Esophagus muscularis mucosa (tissue), 4 donors: Measurements from ENCODE around the gene POLN.

Experiments used
- EP300 ChIP-seq: sonication (generic); formaldehyde crosslinking; IDR thresholded peaks from one replicate; pipeline ENCODE4 v1.6.1; 2017; ENCODE audit warnings: antibody characterized with exemption
- POLR2A ChIP-seq: fragments of 450-650 bp; IDR thresholded peaks from one replicate; pipeline ENCODE4 v1.6.1; 2017; ENCODE audit warnings: antibody characterized with exemption, moderate library complexity, mild to moderate bottlenecking, low read depth
- POLR2AphosphoS5 ChIP-seq, 2 donors: sonication (generic); formaldehyde crosslinking; IDR thresholded peaks; one replicate each; pipeline ENCODE4 v1.6.1; 2017; ENCODE audit warnings: antibody characterized with exemption in 2 of 2
- TF ChIP-seq, protein P1 (sequence below), 3 experiments: fragments of 200-600 bp in 2 of 3; fragments of 450-650 bp in 1 of 3; sonication (generic) in 2 of 3; IDR thresholded peaks; one replicate each; pipeline ENCODE4 v1.5.1; 2017 to 2019; ENCODE audit warnings: antibody characterized with exemption in 3 of 3, mild to moderate bottlenecking in 2 of 3, moderate library complexity in 1 of 3

DNA sequence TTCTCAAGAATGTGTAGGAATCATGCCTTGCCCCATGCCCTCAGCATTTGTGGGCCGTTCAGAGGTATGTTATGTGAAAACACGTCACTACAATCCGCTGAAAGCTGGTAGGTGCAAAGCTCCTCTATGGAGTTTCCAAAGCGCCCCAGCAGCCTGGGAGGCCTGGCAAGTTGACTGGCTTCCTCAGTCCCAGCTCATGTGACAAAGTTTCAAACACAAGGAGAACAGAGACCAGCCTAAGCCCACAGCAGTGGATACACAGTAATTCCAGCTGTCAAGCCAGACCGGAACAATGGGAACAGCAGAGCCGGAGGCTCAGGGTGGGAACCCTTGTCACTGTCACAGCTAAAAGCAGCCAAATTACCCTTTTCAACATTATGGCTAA is 149.3 kb downstream of the POLN start:
- TF ChIP-seq POLR2A (no peak), POLR2AphosphoS5 (IDR thresholded peaks at IDR 0.05) (no peak), EP300 (no peak)
- TF ChIP-seq, protein P1, sequence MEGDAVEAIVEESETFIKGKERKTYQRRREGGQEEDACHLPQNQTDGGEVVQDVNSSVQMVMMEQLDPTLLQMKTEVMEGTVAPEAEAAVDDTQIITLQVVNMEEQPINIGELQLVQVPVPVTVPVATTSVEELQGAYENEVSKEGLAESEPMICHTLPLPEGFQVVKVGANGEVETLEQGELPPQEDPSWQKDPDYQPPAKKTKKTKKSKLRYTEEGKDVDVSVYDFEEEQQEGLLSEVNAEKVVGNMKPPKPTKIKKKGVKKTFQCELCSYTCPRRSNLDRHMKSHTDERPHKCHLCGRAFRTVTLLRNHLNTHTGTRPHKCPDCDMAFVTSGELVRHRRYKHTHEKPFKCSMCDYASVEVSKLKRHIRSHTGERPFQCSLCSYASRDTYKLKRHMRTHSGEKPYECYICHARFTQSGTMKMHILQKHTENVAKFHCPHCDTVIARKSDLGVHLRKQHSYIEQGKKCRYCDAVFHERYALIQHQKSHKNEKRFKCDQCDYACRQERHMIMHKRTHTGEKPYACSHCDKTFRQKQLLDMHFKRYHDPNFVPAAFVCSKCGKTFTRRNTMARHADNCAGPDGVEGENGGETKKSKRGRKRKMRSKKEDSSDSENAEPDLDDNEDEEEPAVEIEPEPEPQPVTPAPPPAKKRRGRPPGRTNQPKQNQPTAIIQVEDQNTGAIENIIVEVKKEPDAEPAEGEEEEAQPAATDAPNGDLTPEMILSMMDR (IDR thresholded peaks at IDR 0.05): no peak
